Hematopoietic multipotent progenitor cell treated with erythropoietin and hydrocortisone succinate and interleukin-3 and kit ligand, for 4 days (in vitro differentiated cells): ENCODE measurements around the gene STX1A.
"Not testable (repeated sequence)": the region's sequence is repeated elsewhere in the genome, so short reads cannot be mapped to it uniquely, and the experiment has no call there.

Source experiments
- DNase-seq: peaks from one replicate; pipeline ENCODE4 v3.0.0-alpha.2; 2015

STX1A gene

GRCh38 chr7:73680501-73680900 is 39.0 kb downstream of the STX1A start:
- no peak for DNase-seq

- no peak for DNase-seq
These were observed 39.8 kb downstream of the STX1A start for GRCh38 chr7:73679709-73680108.

- DNase-seq, result no peak
These were observed 40.6 kb downstream of the STX1A start for GRCh38 chr7:73678862-73679261.

GRCh38 chr7:73676062-73676461 is 43.4 kb downstream of the STX1A start:
- not testable (repeated sequence) for DNase-seq

GRCh38 chr7:73674468-73675124 is 44.9 kb downstream of the STX1A start:
- no peak for DNase-seq

GRCh38 chr7:73671857-73672445 is 47.5 kb downstream of the STX1A start:
- no peak for DNase-seq

- DNase-seq, result no peak
These were observed 48.2 kb downstream of the STX1A start for GRCh38 chr7:73671322-73671661.

GRCh38 chr7:73669858-73670385 is 49.5 kb downstream of the STX1A start:
- no peak for DNase-seq

- no peak for DNase-seq
These were observed 50.2 kb downstream of the STX1A start for GRCh38 chr7:73669288-73669701.

GRCh38 chr7:73668886-73669230 is 50.6 kb downstream of the STX1A start:
- no peak for DNase-seq

- DNase-seq, result no peak
These were observed 51.2 kb downstream of the STX1A start for GRCh38 chr7:73668103-73668885.

- DNase-seq, result peak; percentile 95
These were observed 51.9 kb downstream of the STX1A start, which contains the start of gene VPS37D for GRCh38 chr7:73667344-73668102. Gene VPS37D, plus strand, starts transcription at chr7:73667831. Its CDS starts 128 bp downstream, at chr7:73667959.

- DNase-seq, result no peak
These were observed 56.4 kb downstream of the STX1A start for GRCh38 chr7:73663033-73663432.

GRCh38 chr7:73660594-73660993 is 58.9 kb downstream of the STX1A start:
- DNase-seq, result not testable (repeated sequence)

- DNase-seq, result no peak
These were observed 59.5 kb downstream of the STX1A start for GRCh38 chr7:73659983-73660382.

GRCh38 chr7:73655309-73655708 is 64.2 kb downstream of the STX1A start:
- DNase-seq, result not testable (repeated sequence)

GRCh38 chr7:73652541-73652949 is 66.9 kb downstream of the STX1A start:
- DNase-seq, result no peak

- DNase-seq, result no peak
These were observed 68.9 kb downstream of the STX1A start for GRCh38 chr7:73650524-73650923.

GRCh38 chr7:73649576-73649975 is 69.9 kb downstream of the STX1A start:
- DNase-seq, result no peak
